NB4 (cell line): ENCODE data around the gene NCOA3.

Experiments
- CTCF ChIP-seq: IDR thresholded peaks from one replicate; pipeline ENCODE4 v1.5.1; 2012; ENCODE audit warnings: low read depth, low read length
- MAX ChIP-seq: IDR thresholded peaks from 2 replicates; pipeline ENCODE4 v1.6.1; 2011; ENCODE audit warnings: low read depth, low read length
- POLR2A ChIP-seq: IDR thresholded peaks from 2 replicates; pipeline ENCODE4 v1.6.1; 2011; ENCODE audit warnings: mild to moderate bottlenecking; ENCODE audit not compliant: insufficient read length; ENCODE audit errors: extremely low read depth

GRCh38 chr20:47534405-47534804 lies 32.7 kb downstream of the NCOA3 start:
- no peak for TF ChIP-seq POLR2A
- TF ChIP-seq CTCF: no peak
- no peak for TF ChIP-seq MAX
